Uterus (tissue), 4 donors: Measurements from ENCODE around the gene MRGPRD. TPM values are rescaled to one million over a fixed set of nuclear protein-coding genes. Genes with fewer than 3 reads are reported as not detected.

Source experiments
- DNase-seq, 2 donors: peaks; one replicate each; pipeline ENCODE4 v3.0.0-alpha.2; 2019 to 2020
- H3K27ac ChIP-seq, 2 donors: fragments of 200-600 bp; sonication (generic); 1 replicate in 1 of 2; 2 replicates in 1 of 2; pipeline ENCODE4 v1.5.1; 2016 to 2018
- H3K27me3 ChIP-seq, 2 donors: fragments of 200-600 bp; sonication (generic); one replicate each; pipeline ENCODE4 v1.5.1; 2018 to 2019; ENCODE audit warnings: control low read depth in 1 of 2
- H3K36me3 ChIP-seq, 2 donors: fragments of 200-600 bp; sonication (generic); one replicate each; pipeline ENCODE4 v1.5.1; 2019; ENCODE audit warnings: control low read depth in 1 of 2
- H3K4me1 ChIP-seq, 2 donors: fragments of 200-600 bp; sonication (generic); one replicate each; pipeline ENCODE4 v1.5.1; 2018 to 2019; ENCODE audit warnings: control low read depth in 1 of 2
- H3K4me3 ChIP-seq, 2 donors: fragments of 200-600 bp; sonication (generic); 1 replicate in 1 of 2; 2 replicates in 1 of 2; pipeline ENCODE4 v1.5.1; 2018 to 2019; ENCODE audit warnings: mild to moderate bottlenecking in 1 of 2
- H3K9me3 ChIP-seq, 2 donors: fragments of 200-600 bp; sonication (generic); one replicate each; pipeline ENCODE4 v1.5.1; 2019; ENCODE audit warnings: control low read depth in 1 of 2
- POLR2A ChIP-seq, 2 donors: fragments of 450-650 bp; IDR thresholded peaks; one replicate each; pipeline ENCODE4 v1.6.1; 2016; ENCODE audit warnings: antibody characterized with exemption in 2 of 2, mild to moderate bottlenecking in 1 of 2, moderate library complexity in 1 of 2
- intact Hi-C: fragments of 100-400 bp; cut with DNase I; formaldehyde crosslinking; loops from one replicate; pipeline ENCODE4 v1.15.1; 2023; ENCODE audit warnings: low total_unique reads
- total RNA-seq, 4 donors: library from RNA; depleted of rRNA in 3 of 4; stranded (reverse); fragments of >200 nt in 3 of 4; gene quantifications; one replicate each; pipeline versions ENCODE4 v1.1.0 to v1.2.4, GENCODE V29; 2014 to 2023
- TF ChIP-seq, protein P1 (sequence below), 4 experiments: fragments of 200-600 bp in 2 of 4; fragments of 450-650 bp in 2 of 4; sonication (generic) in 2 of 4; IDR thresholded peaks; one replicate each; pipeline ENCODE4 v1.5.1; 2016 to 2019; ENCODE audit warnings: antibody characterized with exemption in 4 of 4, mild to moderate bottlenecking in 2 of 4, moderate library complexity in 1 of 4
- donor health status: DM: yes; HTN: yes; CAD: no.

MRGPRD gene
- total RNA-seq, 4 donors from 2014 or later: 0.41 TPM; not detected in 3

DNA sequence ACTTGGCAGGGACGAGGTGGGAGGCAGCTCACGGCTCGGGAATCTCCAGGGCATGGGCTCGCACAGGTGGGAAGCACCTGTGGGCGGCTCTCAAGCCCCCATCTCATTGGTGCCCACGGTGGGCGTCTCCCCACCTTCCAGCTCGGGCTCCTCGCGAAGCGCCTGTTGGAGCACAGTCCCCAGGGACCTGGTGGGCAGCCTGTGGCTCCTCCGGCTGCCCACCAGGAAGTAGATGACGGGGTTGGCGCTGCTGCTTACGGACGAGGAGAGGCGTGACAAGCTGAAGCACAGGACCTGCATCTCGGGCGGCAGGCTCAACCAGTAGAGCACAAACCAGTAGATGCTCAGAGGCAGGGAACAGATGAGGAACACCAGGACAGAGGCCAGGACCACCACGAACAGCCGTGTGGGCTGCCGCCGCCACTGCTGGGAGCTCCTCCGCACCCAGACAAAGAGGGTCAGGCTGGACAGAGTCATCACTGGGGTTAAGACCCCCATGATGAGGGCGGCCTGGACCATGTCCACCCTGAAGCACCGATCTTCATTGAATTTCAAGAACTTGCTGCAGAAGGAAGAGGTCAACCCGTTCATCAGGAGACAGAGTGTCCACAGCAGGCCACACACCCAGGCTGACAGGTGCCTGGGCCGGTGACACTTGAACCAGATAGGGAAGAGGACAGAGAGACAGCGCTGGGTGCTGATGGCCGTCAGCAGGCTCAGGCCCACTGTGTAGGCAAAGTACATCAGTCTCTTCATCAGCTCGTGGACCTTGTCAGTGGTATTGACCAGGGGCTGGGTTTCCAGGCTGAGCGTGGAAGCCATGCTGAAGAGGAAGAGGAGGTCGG, 633 bp downstream of the MRGPRD start:
- no peak for DNase-seq
- Histone ChIP-seq H3K9me3 (no peaks in the 10 kb centered on the region), H3K27ac (no peak overlapping the region), H3K4me1 (no peaks in the 10 kb centered on the region), H3K4me3 (no peak overlapping the region), H3K36me3 (no peaks in the 10 kb centered on the region), H3K27me3 (no peaks in the 10 kb centered on the region)
- TF ChIP-seq POLR2A (IDR thresholded peaks at IDR 0.05): no peak
- TF ChIP-seq, protein P1, sequence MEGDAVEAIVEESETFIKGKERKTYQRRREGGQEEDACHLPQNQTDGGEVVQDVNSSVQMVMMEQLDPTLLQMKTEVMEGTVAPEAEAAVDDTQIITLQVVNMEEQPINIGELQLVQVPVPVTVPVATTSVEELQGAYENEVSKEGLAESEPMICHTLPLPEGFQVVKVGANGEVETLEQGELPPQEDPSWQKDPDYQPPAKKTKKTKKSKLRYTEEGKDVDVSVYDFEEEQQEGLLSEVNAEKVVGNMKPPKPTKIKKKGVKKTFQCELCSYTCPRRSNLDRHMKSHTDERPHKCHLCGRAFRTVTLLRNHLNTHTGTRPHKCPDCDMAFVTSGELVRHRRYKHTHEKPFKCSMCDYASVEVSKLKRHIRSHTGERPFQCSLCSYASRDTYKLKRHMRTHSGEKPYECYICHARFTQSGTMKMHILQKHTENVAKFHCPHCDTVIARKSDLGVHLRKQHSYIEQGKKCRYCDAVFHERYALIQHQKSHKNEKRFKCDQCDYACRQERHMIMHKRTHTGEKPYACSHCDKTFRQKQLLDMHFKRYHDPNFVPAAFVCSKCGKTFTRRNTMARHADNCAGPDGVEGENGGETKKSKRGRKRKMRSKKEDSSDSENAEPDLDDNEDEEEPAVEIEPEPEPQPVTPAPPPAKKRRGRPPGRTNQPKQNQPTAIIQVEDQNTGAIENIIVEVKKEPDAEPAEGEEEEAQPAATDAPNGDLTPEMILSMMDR (IDR thresholded peaks at IDR 0.05): no peak
- intact Hi-C loops: no loop called here

DNA sequence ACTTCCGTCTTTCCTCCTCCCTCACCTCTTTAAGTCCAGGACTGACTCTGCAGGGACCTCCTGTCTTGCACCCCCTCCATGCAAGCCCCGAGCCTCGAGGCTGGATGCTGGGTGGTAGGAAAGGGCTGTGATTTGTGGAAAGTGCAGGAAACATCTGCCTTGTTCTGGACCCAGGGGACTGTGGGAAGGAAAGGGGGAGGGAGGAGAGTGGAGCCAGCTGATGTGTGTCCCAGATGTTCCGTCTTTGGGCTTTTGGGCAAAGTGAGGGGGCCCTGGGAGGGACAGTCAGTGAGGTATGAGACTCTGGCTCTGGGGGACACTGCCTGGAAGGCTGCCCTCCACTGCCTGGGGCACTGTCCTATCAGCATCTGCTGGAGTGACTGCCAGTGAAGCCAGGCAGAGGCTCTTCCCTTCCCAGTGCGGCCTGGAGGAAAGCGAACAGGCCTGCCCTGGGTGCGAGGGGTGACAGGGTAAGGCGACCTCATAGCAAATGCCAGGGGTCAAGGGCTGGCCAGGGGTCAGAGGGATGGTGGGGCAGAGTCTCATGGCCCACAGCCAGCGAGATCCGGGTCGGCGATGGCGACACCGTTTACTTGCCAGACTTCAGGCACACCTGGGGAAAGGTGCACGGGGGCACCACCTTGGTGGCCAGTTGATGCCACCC, 1.7 kb downstream of the MRGPRD start:
- Histone ChIP-seq H3K27me3 (no peaks in the 10 kb centered on the region), H3K4me3 (no peak overlapping the region), H3K36me3 (no peaks in the 10 kb centered on the region), H3K9me3 (no peaks in the 10 kb centered on the region), H3K4me1 (no peaks in the 10 kb centered on the region), H3K27ac (no peak overlapping the region)
- TF ChIP-seq, protein P1 (IDR thresholded peaks at IDR 0.05): no peak
- no peak for TF ChIP-seq POLR2A (IDR thresholded peaks at IDR 0.05)
- DNase-seq: no peak
- intact Hi-C loops: no loop called here

DNA sequence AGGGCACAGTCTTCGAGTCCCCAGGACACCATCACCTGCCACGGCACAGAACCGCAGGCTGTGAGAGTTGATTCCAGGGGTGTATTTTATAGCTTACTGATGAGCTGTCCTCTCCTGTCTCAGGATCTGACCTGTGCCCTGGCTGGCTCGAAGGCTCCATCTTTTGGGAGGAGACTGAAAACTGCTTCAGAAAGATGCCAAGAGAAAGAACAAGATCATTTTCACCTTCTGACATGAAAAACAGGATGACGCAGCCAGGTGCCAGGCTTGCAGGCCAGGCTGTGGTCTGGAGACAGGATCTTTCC, 2.2 kb downstream of the MRGPRD start:
- Histone ChIP-seq H3K27me3 (no peaks in the 10 kb centered on the region), H3K4me1 (no peaks in the 10 kb centered on the region), H3K4me3 (no peak overlapping the region), H3K27ac (no peak overlapping the region), H3K9me3 (no peaks in the 10 kb centered on the region), H3K36me3 (no peaks in the 10 kb centered on the region)
- intact Hi-C loops: no loop called here
- TF ChIP-seq, protein P1 (IDR thresholded peaks at IDR 0.05): no peak
- no peak for TF ChIP-seq POLR2A (IDR thresholded peaks at IDR 0.05)
- DNase-seq: no peak

DNA sequence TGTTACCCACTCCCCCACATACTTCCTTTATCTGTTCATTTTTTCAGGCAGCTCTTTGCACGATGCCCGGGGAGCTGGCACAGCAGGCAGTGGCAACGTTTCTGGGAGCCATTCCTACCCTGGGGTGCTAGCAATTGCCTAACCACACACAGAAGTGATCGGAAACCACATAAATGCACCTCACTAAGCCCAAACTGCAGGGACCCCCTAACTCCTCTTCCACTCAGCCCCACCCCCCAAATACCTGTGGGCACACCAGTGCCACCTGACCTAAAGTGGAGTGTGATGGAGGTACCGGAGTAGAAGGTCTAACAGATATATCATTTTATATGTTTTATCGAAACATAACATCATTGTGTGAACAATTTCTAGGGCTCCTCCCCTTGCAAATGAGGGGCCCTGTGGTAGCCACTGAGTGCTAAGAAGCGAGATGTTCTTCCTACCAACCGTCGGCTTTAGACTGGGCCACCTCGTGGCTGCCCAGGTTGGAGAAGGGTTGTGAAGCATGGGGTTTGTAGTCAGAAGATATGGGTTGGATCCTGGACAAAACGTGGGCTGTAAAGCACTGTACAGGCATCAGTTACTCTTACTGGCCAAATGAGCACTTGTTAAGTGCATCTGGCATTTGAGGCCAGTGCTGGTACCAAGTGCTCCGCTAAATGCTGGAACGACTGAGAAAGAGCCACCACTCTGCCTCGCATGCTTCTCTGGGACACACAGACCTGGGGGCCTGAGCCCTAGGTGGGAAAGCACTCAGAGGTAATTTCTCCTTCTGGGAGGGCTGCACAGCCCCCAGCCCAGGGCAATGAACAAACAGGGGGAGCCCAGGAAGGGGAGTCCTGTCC, 2.8 kb downstream of the MRGPRD start:
- intact Hi-C loops: no loop called here
- H3K27ac ChIP-seq: no peak overlapping the region
- no peak overlapping the region for H3K4me3 ChIP-seq
- no peaks in the 10 kb centered on the region for H3K4me1 ChIP-seq
- DNase-seq: no peak
- no peaks in the 10 kb centered on the region for H3K27me3 ChIP-seq
- no peaks in the 10 kb centered on the region for H3K9me3 ChIP-seq
- no peaks in the 10 kb centered on the region for H3K36me3 ChIP-seq
- TF ChIP-seq, protein P1 (IDR thresholded peaks at IDR 0.05): no peak
- TF ChIP-seq POLR2A (IDR thresholded peaks at IDR 0.05): no peak
